DOHH2 (cell line): ENCODE measurements around the gene SLFN13.

Experiments
- H3F3A ChIP-seq: fragments of 200-600 bp; sonication (generic), shearing (Covaris generic); 2 replicates; pipeline ENCODE4 v1.6.0; 2016; ENCODE audit warnings: antibody characterized with exemption, mild to moderate bottlenecking; ENCODE audit not compliant: control insufficient read depth, insufficient read depth
- H3K27ac ChIP-seq: fragments of 200-600 bp; sonication (generic); 2 replicates; pipeline ENCODE4 v1.5.1; 2014; ENCODE audit warnings: low read depth, mild to moderate bottlenecking, low read length, moderate library complexity
- H3K27me3 ChIP-seq: fragments of 200-600 bp; sonication (generic); 2 replicates; pipeline ENCODE4 v1.6.1; 2014; ENCODE audit warnings: mild to moderate bottlenecking, low read length, mixed read lengths; ENCODE audit not compliant: control insufficient read depth
- H3K36me3 ChIP-seq: fragments of 200-600 bp; sonication (generic); 2 replicates; pipeline ENCODE4 v1.6.1; 2014; ENCODE audit warnings: mild to moderate bottlenecking, low read length, moderate library complexity, mixed read lengths; ENCODE audit not compliant: control insufficient read depth
- H3K4me1 ChIP-seq: fragments of 200-600 bp; sonication (generic); 2 replicates; pipeline ENCODE4 v1.6.1; 2014; ENCODE audit warnings: mild to moderate bottlenecking, low read length, mixed read lengths; ENCODE audit not compliant: control insufficient read depth
- H3K4me2 ChIP-seq: fragments of 200-600 bp; sonication (generic); 2 replicates; pipeline ENCODE4 v1.6.0; 2014; ENCODE audit warnings: mild to moderate bottlenecking, low read length, moderate library complexity
- H3K4me3 ChIP-seq: fragments of 200-600 bp; sonication (generic); 2 replicates; pipeline ENCODE4 v1.5.1; 2014; ENCODE audit warnings: mild to moderate bottlenecking, low read length, mixed read lengths
- H3K79me2 ChIP-seq: fragments of 200-600 bp; sonication (generic); 2 replicates; pipeline ENCODE4 v1.6.1; 2014; ENCODE audit warnings: mild to moderate bottlenecking, low read length, mixed read lengths; ENCODE audit not compliant: control insufficient read depth
- H3K9me2 ChIP-seq: fragments of 200-600 bp; sonication (generic); replicated peaks from 2 replicates; pipeline ENCODE4 v1.6.1; 2014; ENCODE audit warnings: mild to moderate bottlenecking, low read length, mixed read lengths; ENCODE audit not compliant: control insufficient read depth
- H3K9me3 ChIP-seq: fragments of 200-600 bp; sonication (generic); 2 replicates; pipeline ENCODE4 v1.6.1; 2014; ENCODE audit warnings: antibody characterized with exemption, low read length, mixed read lengths; ENCODE audit not compliant: control insufficient read depth, insufficient read depth
- H4K20me1 ChIP-seq: fragments of 200-600 bp; sonication (generic); 2 replicates; pipeline ENCODE4 v1.6.0; 2014; ENCODE audit warnings: low read depth, mild to moderate bottlenecking, antibody characterized with exemption, low read length, moderate library complexity; ENCODE audit not compliant: control insufficient read depth, insufficient read depth
- CTCF ChIP-seq: fragments of 200-600 bp; sonication (generic); IDR thresholded peaks from one replicate; pipeline ENCODE4 v1.5.1; 2014; ENCODE audit warnings: antibody characterized with exemption, mild to moderate bottlenecking, low read depth, low read length; ENCODE audit not compliant: poor library complexity, severe bottlenecking
- EZH2phosphoT487 ChIP-seq: fragments of 200-600 bp; sonication (generic); IDR thresholded peaks from 2 replicates; pipeline ENCODE4 v1.6.1; 2017; ENCODE audit warnings: borderline replicate concordance, mild to moderate bottlenecking, antibody characterized with exemption, low read length, moderate library complexity, mixed read lengths

The SLFN13 gene

GRCh38 chr17:35486920-35487732, 38.6 kb upstream of the SLFN13 start:
- H3K9me3 ChIP-seq: peaks cover 12% of the 10 kb centered on the region; the same call in 1 of the 2 replicates
- no peaks in the 10 kb centered on the region for H3K9me2 ChIP-seq
- H4K20me1 ChIP-seq: no peaks in the 10 kb centered on the region
- H3K27ac ChIP-seq: no peak overlapping the region
- no peak for TF ChIP-seq EZH2phosphoT487
- no peak for TF ChIP-seq CTCF
- H3K36me3 ChIP-seq: no peaks in the 10 kb centered on the region
- no peak overlapping the region for H3K4me2 ChIP-seq
- no peaks in the 10 kb centered on the region for H3F3A ChIP-seq
- H3K79me2 ChIP-seq: no peaks in the 10 kb centered on the region
- H3K27me3 ChIP-seq: peaks cover 36% of the 10 kb centered on the region
- H3K4me3 ChIP-seq: no peak overlapping the region
- no peaks in the 10 kb centered on the region for H3K4me1 ChIP-seq

- H3K4me1 ChIP-seq: no peaks in the 10 kb centered on the region
- H3K4me3 ChIP-seq: no peak overlapping the region
- no peaks in the 10 kb centered on the region for H3K9me2 ChIP-seq
- no peaks in the 10 kb centered on the region for H3K36me3 ChIP-seq
- no peaks in the 10 kb centered on the region for H3F3A ChIP-seq
- no peaks in the 10 kb centered on the region for H3K79me2 ChIP-seq
- TF ChIP-seq CTCF (no peak), EZH2phosphoT487 (no peak)
- 0 out of 2 replicates have a peak, but pooled peaks cover 3% of the 10 kb centered on the region for H3K9me3 ChIP-seq
- no peak overlapping the region for H3K27ac ChIP-seq
- H3K4me2 ChIP-seq: no peak overlapping the region
- H4K20me1 ChIP-seq: no peaks in the 10 kb centered on the region
- peaks cover 3% of the 10 kb centered on the region; the same call in 1 of the 2 replicates for H3K27me3 ChIP-seq
These were observed 30.7 kb upstream of the SLFN13 start for GRCh38 chr17:35479271-35479670.

DNA sequence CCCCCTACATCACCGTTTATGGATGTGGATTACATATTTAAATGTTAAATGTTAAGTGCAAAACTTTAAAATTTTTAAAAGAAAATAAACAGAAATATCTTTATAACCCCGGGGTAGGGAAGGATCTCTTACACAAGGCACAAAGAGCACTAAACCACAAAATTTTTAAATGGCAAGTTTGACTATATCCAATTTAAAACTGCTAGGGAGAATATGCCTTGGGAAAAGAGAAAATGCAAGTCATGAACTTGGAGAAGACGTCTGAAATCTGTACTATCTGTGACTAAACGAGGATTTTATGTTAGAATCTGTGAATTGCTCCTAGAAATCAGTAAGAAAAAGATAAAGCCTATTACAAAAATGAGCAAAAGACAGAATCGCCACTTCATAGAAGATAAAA, 28.7 kb upstream of the SLFN13 start:
- no peak for TF ChIP-seq CTCF
- no peak for TF ChIP-seq EZH2phosphoT487
- Histone ChIP-seq H3K27ac (no peak overlapping the region), H3K9me3 (no peaks in the 10 kb centered on the region), H3K4me1 (no peaks in the 10 kb centered on the region), H3F3A (no peaks in the 10 kb centered on the region), H4K20me1 (no peaks in the 10 kb centered on the region), H3K9me2 (no peaks in the 10 kb centered on the region), H3K4me2 (no peak overlapping the region), H3K36me3 (no peaks in the 10 kb centered on the region), H3K4me3 (no peak overlapping the region), H3K27me3 (peaks cover 3% of the 10 kb centered on the region; the same call in 1 of the 2 replicates), H3K79me2 (no peaks in the 10 kb centered on the region)
